HepG2 (cell line): ENCODE measurements around the gene MORN1. TPM values are rescaled to one million over a fixed set of nuclear protein-coding genes. Genes with fewer than 3 reads are reported as not detected.
A peak's percentile ranks its signal among the peaks of the same experiment; 100 is the strongest.

Experiments used
- ARHGAP35 ChIP-seq: sonication (generic); formaldehyde crosslinking; IDR thresholded peaks from 2 replicates; pipeline ENCODE4 v1.9.0; 2022; ENCODE audit warnings: mild to moderate bottlenecking, inconsistent platforms, moderate library complexity, missing genetic modification reagents, borderline replicate concordance
- ARNT2 ChIP-seq: sonication (generic); formaldehyde crosslinking; IDR thresholded peaks from 2 replicates; pipeline ENCODE4 v1.8.0; 2022; ENCODE audit warnings: mild to moderate bottlenecking, low read depth, missing genetic modification reagents, moderate library complexity
- DPF2 ChIP-seq: sonication (generic); formaldehyde crosslinking; IDR thresholded peaks from 2 replicates; pipeline ENCODE4 v1.4.0; 2020; ENCODE audit warnings: mild to moderate bottlenecking, low read depth, missing genetic modification reagents, borderline replicate concordance
- ERF ChIP-seq: IDR thresholded peaks from 2 replicates; pipeline ENCODE4 v1.6.1; 2018; ENCODE audit warnings: missing biosample characterization, missing genetic modification reagents
- ETV6 ChIP-seq: sonication (generic); formaldehyde crosslinking; conservative IDR thresholded peaks from 2 replicates; pipeline ENCODE4 v1.4.0; 2020; ENCODE audit warnings: missing genetic modification reagents
- FIP1L1 ChIP-seq: fragments of 200-400 bp; formaldehyde crosslinking; IDR thresholded peaks from 2 replicates; pipeline ENCODE4 v1.6.1; 2018; ENCODE audit warnings: low read depth, mild to moderate bottlenecking, low read length, moderate library complexity, borderline replicate concordance; ENCODE audit not compliant: insufficient read depth
- GTF2F1 ChIP-seq: fragments of 150-350 bp; IDR thresholded peaks from 2 replicates; pipeline ENCODE4 v1.6.1; 2014; ENCODE audit warnings: low read length
- KDM3A ChIP-seq: IDR thresholded peaks from 2 replicates; pipeline ENCODE4 v1.6.1; 2018; ENCODE audit warnings: low read depth, missing compliant biosample characterization
- KDM6A ChIP-seq: IDR thresholded peaks from 2 replicates; pipeline ENCODE4 v1.6.1; 2016; ENCODE audit warnings: low read depth
- MAZ ChIP-seq, 2 experiments: sonication (generic) in 1 of 2; formaldehyde crosslinking in 1 of 2; IDR thresholded peaks; 2 replicates each; pipeline versions ENCODE4 v1.5.0 to v1.6.1; 2012 to 2020; ENCODE audit warnings: low read depth in 2 of 2, mild to moderate bottlenecking in 2 of 2, borderline replicate concordance in 1 of 2, improper control_type of control experiment in 1 of 2, low read length in 1 of 2, missing genetic modification reagents in 1 of 2, moderate library complexity in 1 of 2
- POGZ ChIP-seq: sonication (generic); formaldehyde crosslinking; IDR thresholded peaks from 2 replicates; pipeline ENCODE4 v1.4.0; 2020; ENCODE audit warnings: mild to moderate bottlenecking, missing genetic modification reagents
- POLR2AphosphoS5 ChIP-seq: IDR thresholded peaks from 2 replicates; pipeline ENCODE4 v1.6.1; 2012; ENCODE audit warnings: low read depth, low read length
- SNAPC5 ChIP-seq: sonication (generic); formaldehyde crosslinking; IDR thresholded peaks from 2 replicates; pipeline ENCODE4 v1.8.1; 2023; ENCODE audit warnings: mild to moderate bottlenecking, missing genetic modification reagents, borderline replicate concordance
- WIZ ChIP-seq: sonication (generic); formaldehyde crosslinking; IDR thresholded peaks from 2 replicates; pipeline ENCODE4 v1.5.1; 2020; ENCODE audit warnings: mild to moderate bottlenecking, missing genetic modification reagents
- ZFP36L2 ChIP-seq: sonication (generic); formaldehyde crosslinking; IDR thresholded peaks from 2 replicates; pipeline ENCODE4 v1.4.0; 2020; ENCODE audit warnings: missing genetic modification reagents
- ZNF33A ChIP-seq: sonication (generic); formaldehyde crosslinking; IDR thresholded peaks from 2 replicates; pipeline ENCODE4 v1.5.1; 2020; ENCODE audit warnings: missing genetic modification reagents, mild to moderate bottlenecking, moderate library complexity, borderline replicate concordance
- ZNF589 ChIP-seq: sonication (generic); formaldehyde crosslinking; conservative IDR thresholded peaks from 2 replicates; pipeline ENCODE4 v1.8.0; 2022; ENCODE audit warnings: mild to moderate bottlenecking, moderate library complexity, missing genetic modification reagents
- ZNF800 ChIP-seq: sonication (generic); formaldehyde crosslinking; IDR thresholded peaks from 2 replicates; pipeline ENCODE4 v1.4.0; 2020; ENCODE audit warnings: missing genetic modification reagents
- polyA plus RNA-seq, 8 experiments: library from polyadenylated mRNA; depleted of rRNA in 3 of 8; stranded (reverse) in 7 of 8; unstranded in 1 of 8; fragments of >200 nt; fragmentation: Illumina TruSeq in 4 of 8; extraction: Trizol in 4 of 8; gene quantifications; 2 replicates each; pipeline versions ENCODE4 v1.2.1 to v1.2.3, GENCODE V29; 2011 to 2016; ENCODE audit warnings: low read depth in 4 of 8, missing spikeins in 1 of 8, mixed read lengths in 1 of 8; ENCODE audit not compliant: insufficient read depth in 1 of 8
- total RNA-seq, 5 experiments: library from RNA; depleted of rRNA; stranded (reverse); fragments of >200 nt; fragmentation: Illumina TruSeq; extraction: Trizol; gene quantifications; 2 replicates each; pipeline ENCODE4 v1.2.3, GENCODE V29; 2016; ENCODE audit warnings: low read depth in 1 of 5
- TF ChIP-seq, protein P1 (sequence below): sonication (generic); formaldehyde crosslinking; IDR thresholded peaks from 2 replicates; pipeline ENCODE4 v1.5.1; 2020; ENCODE audit warnings: mild to moderate bottlenecking, missing genetic modification reagents, moderate library complexity
- TF ChIP-seq, protein P2 (sequence below): sonication (generic); formaldehyde crosslinking; conservative IDR thresholded peaks from 2 replicates; pipeline ENCODE4 v1.4.0; 2020; ENCODE audit warnings: missing genetic modification reagents

The MORN1 gene
- total and polyA plus RNA-seq, 2 of the 13 experiments (the other 11 are each of a cell fraction or from before 2014, with no cell fraction given) = 3.1 to 6.5 TPM

GRCh38 chr1:2414297-2414958 is 23.1 kb upstream of the MORN1 start (continued):
- TF ChIP-seq, protein P1, sequence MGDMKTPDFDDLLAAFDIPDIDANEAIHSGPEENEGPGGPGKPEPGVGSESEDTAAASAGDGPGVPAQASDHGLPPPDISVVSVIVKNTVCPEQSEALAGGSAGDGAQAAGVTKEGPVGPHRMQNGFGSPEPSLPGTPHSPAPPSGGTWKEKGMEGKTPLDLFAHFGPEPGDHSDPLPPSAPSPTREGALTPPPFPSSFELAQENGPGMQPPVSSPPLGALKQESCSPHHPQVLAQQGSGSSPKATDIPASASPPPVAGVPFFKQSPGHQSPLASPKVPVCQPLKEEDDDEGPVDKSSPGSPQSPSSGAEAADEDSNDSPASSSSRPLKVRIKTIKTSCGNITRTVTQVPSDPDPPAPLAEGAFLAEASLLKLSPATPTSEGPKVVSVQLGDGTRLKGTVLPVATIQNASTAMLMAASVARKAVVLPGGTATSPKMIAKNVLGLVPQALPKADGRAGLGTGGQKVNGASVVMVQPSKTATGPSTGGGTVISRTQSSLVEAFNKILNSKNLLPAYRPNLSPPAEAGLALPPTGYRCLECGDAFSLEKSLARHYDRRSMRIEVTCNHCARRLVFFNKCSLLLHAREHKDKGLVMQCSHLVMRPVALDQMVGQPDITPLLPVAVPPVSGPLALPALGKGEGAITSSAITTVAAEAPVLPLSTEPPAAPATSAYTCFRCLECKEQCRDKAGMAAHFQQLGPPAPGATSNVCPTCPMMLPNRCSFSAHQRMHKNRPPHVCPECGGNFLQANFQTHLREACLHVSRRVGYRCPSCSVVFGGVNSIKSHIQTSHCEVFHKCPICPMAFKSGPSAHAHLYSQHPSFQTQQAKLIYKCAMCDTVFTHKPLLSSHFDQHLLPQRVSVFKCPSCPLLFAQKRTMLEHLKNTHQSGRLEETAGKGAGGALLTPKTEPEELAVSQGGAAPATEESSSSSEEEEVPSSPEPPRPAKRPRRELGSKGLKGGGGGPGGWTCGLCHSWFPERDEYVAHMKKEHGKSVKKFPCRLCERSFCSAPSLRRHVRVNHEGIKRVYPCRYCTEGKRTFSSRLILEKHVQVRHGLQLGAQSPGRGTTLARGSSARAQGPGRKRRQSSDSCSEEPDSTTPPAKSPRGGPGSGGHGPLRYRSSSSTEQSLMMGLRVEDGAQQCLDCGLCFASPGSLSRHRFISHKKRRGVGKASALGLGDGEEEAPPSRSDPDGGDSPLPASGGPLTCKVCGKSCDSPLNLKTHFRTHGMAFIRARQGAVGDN = peak; percentile 7; the same call in 1 of the 2 replicates
- TF ChIP-seq POGZ (CRISPR knock-in tag) (no peak), MAZ (IDR thresholded peaks at IDR 0.05; ENCODE audit: borderline replicate concordance, low read depth, low read length) (no peak), MAZ (CRISPR knock-in tag; IDR thresholded peaks at IDR 0.05; ENCODE audit: low read depth) (no peak; the same call in 1 of the 2 replicates), KDM3A (CRISPR knock-in tag) (no peak), ETV6 (CRISPR knock-in tag) (no peak), POLR2AphosphoS5 (peak; percentile 35; the same call in 1 of the 2 replicates), ERF (CRISPR knock-in tag) (no peak; the same call in 1 of the 2 replicates), ZFP36L2 (CRISPR knock-in tag) (no peak), ZNF33A (no peak), SNAPC5 (CRISPR knock-in tag) (no peak), ARHGAP35 (CRISPR knock-in tag) (no peak; the same call in 1 of the 2 replicates), ARNT2 (no peak), ZNF800 (0 out of 2 replicates have a peak, but pooled peaks have one; percentile 5), DPF2 (CRISPR knock-in tag) (no peak), WIZ (CRISPR knock-in tag) (no peak), FIP1L1 (0 out of 2 replicates have a peak, but pooled peaks have one; percentile 22), KDM6A (CRISPR knock-in tag) (no peak), GTF2F1 (no peak), ZNF589 (CRISPR knock-in tag) (no peak)
- TF ChIP-seq, protein P2, sequence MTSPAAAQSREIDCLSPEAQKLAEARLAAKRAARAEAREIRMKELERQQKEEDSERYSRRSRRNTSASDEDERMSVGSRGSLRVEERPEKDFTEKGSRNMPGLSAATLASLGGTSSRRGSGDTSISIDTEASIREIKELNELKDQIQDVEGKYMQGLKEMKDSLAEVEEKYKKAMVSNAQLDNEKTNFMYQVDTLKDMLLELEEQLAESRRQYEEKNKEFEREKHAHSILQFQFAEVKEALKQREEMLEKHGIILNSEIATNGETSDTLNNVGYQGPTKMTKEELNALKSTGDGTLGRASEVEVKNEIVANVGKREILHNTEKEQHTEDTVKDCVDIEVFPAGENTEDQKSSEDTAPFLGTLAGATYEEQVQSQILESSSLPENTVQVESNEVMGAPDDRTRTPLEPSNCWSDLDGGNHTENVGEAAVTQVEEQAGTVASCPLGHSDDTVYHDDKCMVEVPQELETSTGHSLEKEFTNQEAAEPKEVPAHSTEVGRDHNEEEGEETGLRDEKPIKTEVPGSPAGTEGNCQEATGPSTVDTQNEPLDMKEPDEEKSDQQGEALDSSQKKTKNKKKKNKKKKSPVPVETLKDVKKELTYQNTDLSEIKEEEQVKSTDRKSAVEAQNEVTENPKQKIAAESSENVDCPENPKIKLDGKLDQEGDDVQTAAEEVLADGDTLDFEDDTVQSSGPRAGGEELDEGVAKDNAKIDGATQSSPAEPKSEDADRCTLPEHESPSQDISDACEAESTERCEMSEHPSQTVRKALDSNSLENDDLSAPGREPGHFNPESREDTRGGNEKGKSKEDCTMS (CRISPR knock-in tag) = no peak
